Measurements from ENCODE around the gene CA11. TPM values are rescaled to one million over a fixed set of nuclear protein-coding genes. Genes with fewer than 3 reads are reported as not detected.

The CA11 gene
- total RNA-seq, 2 donors from 2014 or later, result 2.9 TPM; not detected in 1

GRCh38 chr19:48603850-48604249, 42.1 kb downstream of the CA11 start:
- H3K27ac ChIP-seq, result no peak overlapping the region
- H3K36me3 ChIP-seq (replicated peaks in 1 of 2; ENCODE audit: insufficient read depth in 1 of 2, low read depth in 2 of 2), result no peaks in the 10 kb centered on the region
- no peaks in the 10 kb centered on the region for H3K9me3 ChIP-seq
- ATAC-seq (no peak), DNase-seq (no peak)
- TF ChIP-seq CTCF (IDR thresholded peaks at IDR 0.05), result no peak
- no peak for TF ChIP-seq POLR2A (IDR thresholded peaks at IDR 0.05)
- no peaks in the 10 kb centered on the region for H3K4me1 ChIP-seq
- WGBS, 2 donors, result 79 to 85% methylated on average over 3 to 7 of the region's 9 CpGs
- intact Hi-C loops (cut with DNase I), result no loop called here
- no peak overlapping the region for H3K4me3 ChIP-seq
- H3K27me3 ChIP-seq, result no peaks in the 10 kb centered on the region

- Histone ChIP-seq H3K27ac (no peak overlapping the region), H3K36me3 (replicated peaks in 1 of 2; ENCODE audit: insufficient read depth in 1 of 2, low read depth in 2 of 2) (no peaks in the 10 kb centered on the region), H3K9me3 (no peaks in the 10 kb centered on the region), H3K4me3 (no peak overlapping the region), H3K27me3 (no peaks in the 10 kb centered on the region), H3K4me1 (no peaks in the 10 kb centered on the region)
- DNase-seq, result no peak
- WGBS, 2 donors, result 86 to 95% methylated on average over 11 to 31 of the region's 39 CpGs
- TF ChIP-seq CTCF (IDR thresholded peaks at IDR 0.05), result no peak
- TF ChIP-seq POLR2A (IDR thresholded peaks at IDR 0.05), result no peak
- no peak for ATAC-seq
- intact Hi-C loops (cut with DNase I), result no loop called here
These were observed 42.5 kb downstream of the CA11 start for GRCh38 chr19:48603449-48603848.

GRCh38 chr19:48603001-48603400, 43.0 kb downstream of the CA11 start:
- no peak for ATAC-seq
- H3K27ac ChIP-seq, result no peak overlapping the region
- H3K36me3 ChIP-seq (replicated peaks in 1 of 2; ENCODE audit: insufficient read depth in 1 of 2, low read depth in 2 of 2), result no peaks in the 10 kb centered on the region
- H3K9me3 ChIP-seq, result no peaks in the 10 kb centered on the region
- WGBS, 2 donors, result 65 to 76% methylated on average over 7 to 9 of the region's 9 CpGs
- no peak overlapping the region for H3K4me3 ChIP-seq
- no peak for DNase-seq
- intact Hi-C loops (cut with DNase I), result no loop called here
- no peaks in the 10 kb centered on the region for H3K4me1 ChIP-seq
- no peaks in the 10 kb centered on the region for H3K27me3 ChIP-seq
- TF ChIP-seq POLR2A (IDR thresholded peaks at IDR 0.05) (no peak), CTCF (IDR thresholded peaks at IDR 0.05) (no peak)

GRCh38 chr19:48600679-48601417, 45.1 kb downstream of the CA11 start:
- 74 to 78% methylated on average over 8 to 19 of the region's 21 CpGs for WGBS, 2 donors
- no peak for ATAC-seq

More at GRCh38 chr19:48600679-48601417, 45.1 kb downstream of the CA11 start:
- no peak for DNase-seq
- no peaks in the 10 kb centered on the region for H3K36me3 ChIP-seq (replicated peaks in 1 of 2; ENCODE audit: insufficient read depth in 1 of 2, low read depth in 2 of 2)
- no peaks in the 10 kb centered on the region for H3K9me3 ChIP-seq
- H3K4me3 ChIP-seq, result no peak overlapping the region
- no peaks in the 10 kb centered on the region for H3K4me1 ChIP-seq
- no peaks in the 10 kb centered on the region for H3K27me3 ChIP-seq
- no peak for TF ChIP-seq CTCF (IDR thresholded peaks at IDR 0.05)
- H3K27ac ChIP-seq, result no peak overlapping the region
- intact Hi-C loops (cut with DNase I), result no loop called here
